ENCODE data around the gene DMRT3.

- no peak for TF ChIP-seq REST (IDR thresholded peaks at IDR 0.05; ENCODE audit: insufficient read depth in 1 of 2, low read depth in 2 of 2, low read length in 2 of 2)
- no peak for TF ChIP-seq POLR2AphosphoS5 (IDR thresholded peaks at IDR 0.05; ENCODE audit: low read depth, low read length)
- no peak for TF ChIP-seq TAF1 (IDR thresholded peaks at IDR 0.05; ENCODE audit: borderline replicate concordance, insufficient read depth, low read length)
Measured at GRCh38 chr9:1009101-1009707, 32.7 kb downstream of the DMRT3 start.
